Measurements from ENCODE around the gene TLK2. TPM values are rescaled to one million over a fixed set of nuclear protein-coding genes. Genes with fewer than 3 reads are reported as not detected.

Gene TLK2
- total RNA-seq, 2 donors from 2014 or later: 25.5 to 26.1 TPM

DNA sequence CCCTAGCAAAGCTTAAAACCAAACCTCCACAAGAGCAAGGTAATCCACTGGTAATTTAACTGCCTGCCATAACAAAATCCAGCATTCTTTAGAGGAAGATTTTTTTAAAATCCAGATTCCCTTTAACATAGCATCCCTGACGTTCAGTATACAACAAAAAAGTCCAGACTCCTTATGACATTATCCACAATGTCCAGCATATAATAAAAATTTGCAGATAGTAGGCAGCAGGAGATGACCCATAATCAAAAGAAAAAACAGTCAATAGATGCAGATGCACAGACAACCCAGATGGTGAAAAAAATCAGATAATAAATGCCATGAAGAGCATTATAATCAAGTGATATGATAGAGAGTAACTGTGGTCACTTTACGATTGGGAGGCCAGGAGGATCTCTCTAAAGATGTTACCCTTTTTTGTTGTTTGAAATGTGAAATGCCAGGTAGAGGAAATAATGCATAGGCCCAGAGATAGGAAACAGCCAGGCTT, 182.0 kb downstream of the TLK2 start:
- ATAC-seq (no peak), DNase-seq (no peak)
- intact Hi-C loops (cut with DNase I): no loop called here

DNA sequence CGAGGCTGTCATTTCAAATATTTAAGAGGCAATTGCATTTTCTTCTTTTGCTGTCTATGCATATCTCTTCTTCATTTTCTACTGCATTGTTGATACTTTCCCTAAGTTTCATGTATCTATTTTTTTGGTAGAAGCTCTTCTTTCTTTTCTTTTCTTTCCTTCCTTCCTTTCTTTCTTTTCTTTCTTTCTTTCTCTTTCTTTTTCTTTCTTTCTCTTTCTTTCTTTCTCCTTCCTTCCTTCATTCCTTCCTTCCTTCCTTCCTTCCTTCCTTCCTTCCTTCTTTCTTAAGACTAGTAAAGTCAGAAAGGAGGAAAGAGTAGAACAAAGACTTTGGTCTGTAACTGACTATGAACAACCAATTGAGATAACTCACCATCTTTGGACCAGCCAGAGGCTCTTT, 182.7 kb downstream of the TLK2 start:
- no peak for ATAC-seq
- DNase-seq: no peak
- intact Hi-C loops (cut with DNase I): no loop called here

DNA sequence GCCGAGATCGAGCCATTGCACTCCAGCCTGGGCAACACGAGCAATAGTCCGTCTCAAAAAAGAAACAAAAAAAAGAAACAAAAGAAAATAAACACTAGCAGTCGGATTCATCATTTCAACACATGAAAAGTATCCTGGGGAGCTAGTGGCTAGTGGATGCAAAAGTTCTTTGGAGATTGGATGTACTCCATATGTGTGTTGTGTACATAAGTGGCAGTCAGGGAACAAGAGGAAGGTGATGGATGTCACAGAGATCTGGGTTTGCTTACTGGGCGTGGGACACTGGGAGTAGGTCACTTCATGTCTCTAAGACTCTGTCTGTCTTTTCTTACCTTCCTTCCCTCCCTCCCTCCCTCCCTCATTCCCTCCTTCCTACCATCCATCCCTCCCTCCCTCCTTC, 184.2 kb downstream of the TLK2 start:
- intact Hi-C loops (cut with DNase I): no loop called here
- ATAC-seq: no peak
- no peak for DNase-seq

Other genes starting within 250 kb of the TLK2 start
- gene EFCAB3, start 98.3 kb upstream of the TLK2 start, total RNA-seq: not detected
- gene METTL2A, start 54.9 kb upstream of the TLK2 start, total RNA-seq: 10 to 100 TPM; 16.3 to 17.6 TPM
- 10 to 100 TPM; 57.5 to 60.6 TPM for gene MRC2, start 148.8 kb downstream of the TLK2 start, total RNA-seq

Data from left cardiac atrium (tissue), 4 donors.